Left ventricle myocardium superior (tissue), 1 donor: Measurements from ENCODE around the gene IGSF9. TPM values are rescaled to one million over a fixed set of nuclear protein-coding genes. Genes with fewer than 3 reads are reported as not detected.

Experiments
- ATAC-seq: fragments of 200-7000 bp; cut with Tn5 transposase; one replicate; pipeline ENCODE4 v1.9.1; 2020; ENCODE audit warnings: mild to moderate bottlenecking, moderate library complexity
- DNase-seq: peaks from one replicate; pipeline ENCODE4 v3.0.0-alpha.2; 2020
- intact Hi-C: fragments of 100-400 bp; cut with micrococcal nuclease; formaldehyde crosslinking; loops from one replicate; pipeline ENCODE4 v1.11.0; 2022
- long read RNA-seq: library from polyadenylated mRNA; unstranded; transcript quantifications from one replicate; pipeline ENCODE4 v2.0.0, GENCODE V29; 2021
- total RNA-seq: library from RNA; stranded (reverse); fragmentation: NEBNext Ultra II Directional; extraction: Animal tissue kit (Norgen Biotek cat#: 25700); gene quantifications from one replicate; pipeline ENCODE4 v1.2.1, GENCODE V29; 2021
- donor health status: DM: no; HTN: yes; CAD: no; lungs with severe emphysema.

The IGSF9 gene
- total RNA-seq: 0.79 TPM
- long read RNA-seq, partial matches to known transcripts: 1 of 2 reads
- long read RNA-seq, other reads (novel, unspliced or antisense): 1 of 2 reads

- DNase-seq (peak; percentile 90), ATAC-seq (peak; percentile 98)
- intact Hi-C loops: no loop called here
These were observed at the start of gene IGSF9 for GRCh38 chr1:159945483-159946241. TSS of gene IGSF9 (minus strand) at chr1:159945613. CDS start at chr1:159943454, 2,159 bp downstream.

GRCh38 chr1:159994896-159995295 is 49.5 kb upstream of the IGSF9 start:
- intact Hi-C loops: no loop called here
- ATAC-seq (no peak), DNase-seq (no peak)

- ATAC-seq (no peak), DNase-seq (no peak)
- intact Hi-C loops: no loop called here
These were observed 48.5 kb upstream of the IGSF9 start for GRCh38 chr1:159993911-159994310.

- DNase-seq (no peak), ATAC-seq (peak; percentile 81)
- intact Hi-C loops: no loop called here
These were observed 46.7 kb upstream of the IGSF9 start for GRCh38 chr1:159992161-159992560.

- intact Hi-C loops: no loop called here
- DNase-seq (no peak), ATAC-seq (peak; percentile 14)
These were observed 46.1 kb upstream of the IGSF9 start for GRCh38 chr1:159991513-159991912.

GRCh38 chr1:159990005-159990404 is 44.6 kb upstream of the IGSF9 start:
- ATAC-seq (no peak), DNase-seq (no peak)
- intact Hi-C loops: no loop called here

GRCh38 chr1:159989581-159989980 is 44.2 kb upstream of the IGSF9 start:
- DNase-seq (no peak), ATAC-seq (no peak)
- intact Hi-C loops: no loop called here

- ATAC-seq (no peak), DNase-seq (no peak)
- intact Hi-C loops: no loop called here
These were observed 42.6 kb upstream of the IGSF9 start for GRCh38 chr1:159988006-159988405.

- ATAC-seq: peak; percentile 77
- intact Hi-C loops: no loop called here
- no peak for DNase-seq
These were observed 41.8 kb upstream of the IGSF9 start for GRCh38 chr1:159987186-159987585.

- intact Hi-C loops: no loop called here
- DNase-seq (no peak), ATAC-seq (no peak)
These were observed 41.1 kb upstream of the IGSF9 start for GRCh38 chr1:159986531-159986930.

GRCh38 chr1:159986093-159986492 is 40.7 kb upstream of the IGSF9 start:
- intact Hi-C loops: no loop called here
- DNase-seq (no peak), ATAC-seq (no peak)

- intact Hi-C loops: no loop called here
These were observed 40.1 kb upstream of the IGSF9 start for GRCh38 chr1:159985473-159985872.

GRCh38 chr1:159983681-159984080 is 38.3 kb upstream of the IGSF9 start:
- DNase-seq (no peak), ATAC-seq (no peak)
- intact Hi-C loops: no loop called here

More at GRCh38 chr1:159985473-159985872, 40.1 kb upstream of the IGSF9 start:
- DNase-seq (no peak), ATAC-seq (no peak)

- no peak for DNase-seq
- intact Hi-C loops: no loop called here
- no peak for ATAC-seq
These were observed 36.9 kb upstream of the IGSF9 start for GRCh38 chr1:159982280-159982679.

GRCh38 chr1:159981351-159982055 is 36.1 kb upstream of the IGSF9 start:
- ATAC-seq: no peak
- intact Hi-C loops: no loop called here
- DNase-seq: no peak

GRCh38 chr1:159980786-159981185 is 35.4 kb upstream of the IGSF9 start:
- intact Hi-C loops: no loop called here
- DNase-seq (no peak), ATAC-seq (no peak)

- ATAC-seq: no peak
- intact Hi-C loops: no loop called here
- DNase-seq: no peak
These were observed 34.7 kb upstream of the IGSF9 start for GRCh38 chr1:159980076-159980475.

GRCh38 chr1:159979257-159979656 is 33.8 kb upstream of the IGSF9 start:
- DNase-seq (no peak), ATAC-seq (no peak)
- intact Hi-C loops: no loop called here

- ATAC-seq (no peak), DNase-seq (no peak)
- intact Hi-C loops: no loop called here
These were observed 32.6 kb upstream of the IGSF9 start for GRCh38 chr1:159978107-159978398.

- ATAC-seq (no peak), DNase-seq (no peak)
- intact Hi-C loops: no loop called here
These were observed 32.1 kb upstream of the IGSF9 start for GRCh38 chr1:159977364-159978106.
